ENCODE data around the gene CMC2.

Gene CMC2

DNA sequence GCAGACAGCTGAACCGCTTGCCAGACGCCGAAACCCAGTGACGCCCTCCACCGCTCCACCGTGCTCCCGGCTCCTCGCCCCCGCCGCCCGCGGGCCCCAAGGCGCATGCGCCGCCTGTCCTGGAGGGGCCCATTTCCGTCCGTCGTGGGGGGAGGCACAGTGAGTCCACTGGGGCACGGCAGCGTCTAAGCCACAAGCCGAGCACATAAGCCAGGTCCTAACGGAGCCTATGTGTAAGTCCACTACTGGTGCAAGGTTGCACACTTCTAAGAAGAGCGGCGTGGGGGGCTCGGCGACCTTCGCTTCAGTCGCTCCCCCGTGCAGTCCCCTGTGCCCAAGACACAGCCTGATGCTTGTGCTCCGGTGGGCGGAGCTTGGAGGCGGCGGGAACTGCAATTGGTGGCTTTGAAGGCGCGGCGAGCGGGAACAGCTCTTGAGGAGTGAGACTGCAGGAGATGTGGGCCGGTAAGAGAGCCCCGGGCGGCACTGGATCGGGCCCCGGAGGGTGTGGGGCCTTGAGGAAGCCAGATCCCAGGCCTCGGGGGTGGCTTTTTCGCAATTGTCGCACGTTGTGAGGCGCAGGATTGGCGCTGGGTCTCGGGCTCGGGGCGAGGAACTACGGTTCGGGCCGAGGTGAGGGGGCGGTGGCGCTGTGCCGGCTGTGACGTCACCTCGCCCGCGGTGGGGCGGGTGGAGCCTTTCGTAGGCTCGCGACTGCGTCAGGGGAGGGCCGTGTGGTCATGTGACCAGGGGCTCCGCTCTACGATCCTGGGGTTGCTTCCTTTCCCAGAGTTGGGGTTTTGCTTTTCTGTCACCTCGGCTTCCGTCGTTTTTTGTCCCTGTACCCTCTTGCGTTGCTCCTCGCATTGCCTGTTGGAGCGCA, at the start of gene CMC2, which contains the start of gene CENPN:
TSS of gene CMC2 (minus strand) at position 73 of the 883 bp plus-strand sequence. CDS start 9,491 bp downstream, outside the sequence.
TSS of gene CENPN (plus strand) at position 402 of the 883 bp plus-strand sequence. CDS start 4,726 bp downstream, outside the sequence.
- H3K36me3 ChIP-seq (ENCODE audit: control insufficient read depth in 2 of 2, insufficient read depth in 2 of 2, low read length in 2 of 2): no peaks in the 10 kb centered on the region
- H3K9ac ChIP-seq (ENCODE audit: low read length in 2 of 2): peak within 1 kb of the TSS; percentile 94 to 98
- no peaks in the 10 kb centered on the region for H3K9me3 ChIP-seq (ENCODE audit: control insufficient read depth in 2 of 2, low read length in 2 of 2)
- peak within 1 kb of the TSS; percentile 97 for H3K27ac ChIP-seq (ENCODE audit: low read length)
- H3K4me1 ChIP-seq (ENCODE audit: control insufficient read depth, insufficient read depth, low read length): peaks cover 27% of the 10 kb centered on the region
- H3K27me3 ChIP-seq (ENCODE audit: control insufficient read depth in 1 of 2, insufficient read depth in 2 of 2, low read length in 2 of 2): no peaks in the 10 kb centered on the region
- H3K4me3 ChIP-seq (ENCODE audit: low read length in 2 of 2): peak within 1 kb of the TSS; percentile 86 to 96

DNA sequence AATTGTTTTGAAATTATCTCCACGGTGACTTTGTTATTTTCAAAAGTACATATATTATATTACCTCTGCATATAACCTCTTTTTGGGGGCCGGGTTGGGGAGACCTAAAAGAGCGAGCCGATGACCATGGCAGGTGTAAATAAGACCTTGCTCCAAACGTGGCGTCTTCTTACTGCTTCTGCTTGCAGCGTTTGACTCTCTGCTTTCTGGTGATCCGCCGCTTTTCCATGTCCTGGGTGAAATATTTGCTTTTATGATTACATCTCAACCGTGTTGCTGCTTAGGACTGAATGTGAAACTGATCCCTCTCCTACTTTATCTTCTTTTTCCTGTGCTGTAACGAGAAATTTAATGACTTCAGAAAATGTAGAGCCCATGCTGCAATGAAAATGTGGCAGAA, 47.1 kb upstream of the CMC2 start:
- no peaks in the 10 kb centered on the region for H3K9me3 ChIP-seq (ENCODE audit: control insufficient read depth in 2 of 2, low read length in 2 of 2)
- H3K27me3 ChIP-seq (ENCODE audit: control insufficient read depth in 1 of 2, insufficient read depth in 2 of 2, low read length in 2 of 2): no peaks in the 10 kb centered on the region
- no peak overlapping the region for H3K27ac ChIP-seq (ENCODE audit: low read length)
- no peaks in the 10 kb centered on the region for H3K4me1 ChIP-seq (ENCODE audit: control insufficient read depth, insufficient read depth, low read length)
- H3K36me3 ChIP-seq (ENCODE audit: control insufficient read depth in 2 of 2, insufficient read depth in 2 of 2, low read length in 2 of 2): no peaks in the 10 kb centered on the region
- H3K9ac ChIP-seq (ENCODE audit: low read length in 2 of 2): no peak overlapping the region
- H3K4me3 ChIP-seq (ENCODE audit: low read length in 2 of 2): no peak overlapping the region

DNA sequence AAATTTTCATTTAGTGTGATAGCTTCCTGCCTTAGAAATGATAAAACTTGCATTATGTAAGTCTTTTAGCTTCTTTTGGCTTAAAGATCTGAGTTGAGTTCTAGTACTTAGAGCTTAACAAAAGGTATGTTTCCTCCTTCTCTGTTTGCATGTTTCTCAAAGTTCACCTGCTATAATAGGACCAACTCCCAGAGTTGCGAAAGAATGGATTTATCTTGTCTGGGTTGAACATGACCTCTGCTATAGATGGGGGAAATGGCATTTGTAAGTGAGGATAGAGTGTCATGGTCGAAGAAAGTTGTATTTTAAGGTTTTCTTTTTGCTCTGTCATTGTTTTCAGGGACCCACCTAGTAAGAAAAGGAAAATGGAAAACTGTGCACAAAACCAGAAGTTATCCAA, 36.1 kb upstream of the CMC2 start:
- no peaks in the 10 kb centered on the region for H3K27me3 ChIP-seq (ENCODE audit: control insufficient read depth in 1 of 2, insufficient read depth in 2 of 2, low read length in 2 of 2)
- peaks cover 33 to 38% of the 10 kb centered on the region in 2 donors for H3K36me3 ChIP-seq (ENCODE audit: control insufficient read depth in 2 of 2, insufficient read depth in 2 of 2, low read length in 2 of 2)
- peaks cover 2% of the 10 kb centered on the region for H3K4me1 ChIP-seq (ENCODE audit: control insufficient read depth, insufficient read depth, low read length)
- no peak overlapping the region for H3K4me3 ChIP-seq (ENCODE audit: low read length in 2 of 2)
- H3K27ac ChIP-seq (ENCODE audit: low read length): no peak overlapping the region
- H3K9me3 ChIP-seq (ENCODE audit: control insufficient read depth in 2 of 2, low read length in 2 of 2): no peaks in the 10 kb centered on the region
- no peak overlapping the region for H3K9ac ChIP-seq (ENCODE audit: low read length in 2 of 2)

DNA sequence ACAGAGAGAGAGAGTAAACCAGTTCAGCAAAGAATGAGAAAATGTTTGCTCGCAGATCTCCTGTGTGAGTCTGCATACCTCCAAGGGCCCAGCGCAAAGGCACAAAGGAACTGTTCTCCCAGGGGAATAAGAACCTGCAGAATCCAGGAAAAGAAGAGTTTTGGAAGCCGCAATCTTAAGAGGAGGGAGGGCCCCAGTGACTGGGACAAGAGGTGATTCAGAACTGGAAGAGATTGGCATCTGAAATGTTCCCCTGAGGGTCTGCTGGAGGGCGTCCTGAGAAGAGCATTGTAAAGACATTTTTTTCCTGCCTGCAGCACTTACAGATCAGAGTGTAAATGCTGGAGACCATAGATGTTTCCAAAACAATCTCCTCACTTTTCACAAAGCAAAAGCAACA, 35.0 kb upstream of the CMC2 start:
- no peaks in the 10 kb centered on the region for H3K9me3 ChIP-seq (ENCODE audit: control insufficient read depth in 2 of 2, low read length in 2 of 2)
- H3K27me3 ChIP-seq (ENCODE audit: control insufficient read depth in 1 of 2, insufficient read depth in 2 of 2, low read length in 2 of 2): no peaks in the 10 kb centered on the region
- peaks cover 11% of the 10 kb centered on the region for H3K4me1 ChIP-seq (ENCODE audit: control insufficient read depth, insufficient read depth, low read length)
- no peak overlapping the region for H3K27ac ChIP-seq (ENCODE audit: low read length)
- H3K4me3 ChIP-seq (ENCODE audit: low read length in 2 of 2): no peak overlapping the region
- no peak overlapping the region for H3K9ac ChIP-seq (ENCODE audit: low read length in 2 of 2)
- H3K36me3 ChIP-seq (ENCODE audit: control insufficient read depth in 2 of 2, insufficient read depth in 2 of 2, low read length in 2 of 2): peaks cover 33 to 38% of the 10 kb centered on the region in 2 donors

DNA sequence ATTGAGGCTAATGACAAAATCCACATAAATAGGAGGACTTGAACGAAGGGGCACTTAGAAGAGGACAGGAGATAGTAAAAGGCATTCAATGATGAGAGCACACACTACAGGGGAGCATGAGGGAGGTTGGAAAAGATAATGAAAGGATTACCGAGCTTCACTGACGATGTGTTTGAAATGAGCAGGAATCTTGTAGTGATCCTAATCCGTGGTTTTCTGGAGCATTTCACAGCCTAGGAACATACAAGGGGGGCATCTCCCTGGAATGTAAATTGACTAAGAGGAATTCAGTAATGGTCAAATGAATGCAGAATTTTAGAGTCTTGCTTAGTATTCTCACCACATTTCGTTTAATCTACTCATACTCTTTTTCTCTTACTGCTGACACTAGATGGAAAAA, 34.2 kb upstream of the CMC2 start:
- H3K27ac ChIP-seq (ENCODE audit: low read length): no peak overlapping the region
- H3K4me1 ChIP-seq (ENCODE audit: control insufficient read depth, insufficient read depth, low read length): peaks cover 13% of the 10 kb centered on the region
- H3K9me3 ChIP-seq (ENCODE audit: control insufficient read depth in 2 of 2, low read length in 2 of 2): no peaks in the 10 kb centered on the region
- H3K36me3 ChIP-seq (ENCODE audit: control insufficient read depth in 2 of 2, insufficient read depth in 2 of 2, low read length in 2 of 2): peaks cover 33 to 38% of the 10 kb centered on the region in 2 donors
- no peaks in the 10 kb centered on the region for H3K27me3 ChIP-seq (ENCODE audit: control insufficient read depth in 1 of 2, insufficient read depth in 2 of 2, low read length in 2 of 2)
- no peak overlapping the region for H3K9ac ChIP-seq (ENCODE audit: low read length in 2 of 2)
- no peak overlapping the region for H3K4me3 ChIP-seq (ENCODE audit: low read length in 2 of 2)

DNA sequence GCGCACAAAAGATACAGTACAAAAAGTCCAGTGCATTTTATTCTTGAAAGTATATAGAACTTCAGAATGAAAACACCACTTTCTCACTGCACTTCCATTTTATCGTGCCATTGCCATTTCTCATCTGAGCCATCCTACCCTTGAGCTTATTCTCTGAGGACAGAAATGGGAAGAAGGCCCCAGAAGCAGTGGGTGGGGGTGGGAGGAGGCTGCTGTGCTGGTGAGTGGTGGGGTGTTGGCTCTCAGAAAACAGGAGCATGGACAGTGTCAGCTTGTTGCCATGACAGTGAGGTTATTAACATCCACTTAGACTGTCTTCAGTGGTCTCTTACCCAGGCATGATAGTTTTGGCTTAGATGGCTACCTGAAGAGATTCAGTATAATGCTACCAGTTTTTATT, 33.4 kb upstream of the CMC2 start:
- Histone ChIP-seq H3K9me3 (ENCODE audit: control insufficient read depth in 2 of 2, low read length in 2 of 2) (no peaks in the 10 kb centered on the region), H3K27ac (ENCODE audit: low read length) (no peak overlapping the region), H3K36me3 (ENCODE audit: control insufficient read depth in 2 of 2, insufficient read depth in 2 of 2, low read length in 2 of 2) (peaks cover 26 to 32% of the 10 kb centered on the region in 2 donors), H3K9ac (ENCODE audit: low read length in 2 of 2) (no peak overlapping the region), H3K4me1 (ENCODE audit: control insufficient read depth, insufficient read depth, low read length) (peaks cover 17% of the 10 kb centered on the region), H3K27me3 (ENCODE audit: control insufficient read depth in 1 of 2, insufficient read depth in 2 of 2, low read length in 2 of 2) (no peaks in the 10 kb centered on the region), H3K4me3 (ENCODE audit: low read length in 2 of 2) (no peak overlapping the region)

DNA sequence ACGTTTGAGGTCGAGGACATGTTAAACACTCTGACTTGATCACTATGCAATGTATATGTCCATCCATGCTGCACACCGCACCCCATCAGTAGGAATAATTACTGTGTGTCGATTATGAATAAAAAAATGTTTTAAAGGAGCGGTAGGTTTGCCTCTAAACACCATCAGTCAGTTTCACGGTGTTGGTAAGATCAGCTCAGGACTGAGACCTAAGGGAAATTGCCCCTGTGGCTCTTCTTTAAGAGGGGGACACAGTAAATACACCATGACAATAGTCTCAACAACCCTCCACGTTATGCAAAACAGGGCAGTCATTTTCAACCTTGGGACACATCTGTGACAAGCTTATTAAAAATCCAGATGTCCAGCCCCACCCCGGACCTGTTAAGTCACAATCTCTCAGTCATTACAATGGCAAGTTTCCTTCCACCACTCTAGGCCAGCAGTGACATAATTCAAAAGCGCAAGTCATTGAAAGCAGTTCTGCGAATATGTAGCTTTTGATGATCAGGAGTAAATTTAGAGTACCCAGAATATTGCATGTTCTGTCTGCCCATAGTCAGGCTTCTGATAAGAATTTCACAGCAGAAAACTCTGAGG, 30.2 kb upstream of the CMC2 start:
- Histone ChIP-seq H3K27me3 (ENCODE audit: control insufficient read depth in 1 of 2, insufficient read depth in 2 of 2, low read length in 2 of 2) (no peaks in the 10 kb centered on the region), H3K9ac (ENCODE audit: low read length in 2 of 2) (peak overlapping the region; percentile 34 to 80), H3K36me3 (ENCODE audit: control insufficient read depth in 2 of 2, insufficient read depth in 2 of 2, low read length in 2 of 2) (peaks cover 0 to 6% of the 10 kb centered on the region in 2 donors), H3K9me3 (ENCODE audit: control insufficient read depth in 2 of 2, low read length in 2 of 2) (no peaks in the 10 kb centered on the region), H3K4me1 (ENCODE audit: control insufficient read depth, insufficient read depth, low read length) (peaks cover 17% of the 10 kb centered on the region), H3K4me3 (ENCODE audit: low read length in 2 of 2) (peak overlapping the region; percentile 27 to 82), H3K27ac (ENCODE audit: low read length) (no peak overlapping the region)

DNA sequence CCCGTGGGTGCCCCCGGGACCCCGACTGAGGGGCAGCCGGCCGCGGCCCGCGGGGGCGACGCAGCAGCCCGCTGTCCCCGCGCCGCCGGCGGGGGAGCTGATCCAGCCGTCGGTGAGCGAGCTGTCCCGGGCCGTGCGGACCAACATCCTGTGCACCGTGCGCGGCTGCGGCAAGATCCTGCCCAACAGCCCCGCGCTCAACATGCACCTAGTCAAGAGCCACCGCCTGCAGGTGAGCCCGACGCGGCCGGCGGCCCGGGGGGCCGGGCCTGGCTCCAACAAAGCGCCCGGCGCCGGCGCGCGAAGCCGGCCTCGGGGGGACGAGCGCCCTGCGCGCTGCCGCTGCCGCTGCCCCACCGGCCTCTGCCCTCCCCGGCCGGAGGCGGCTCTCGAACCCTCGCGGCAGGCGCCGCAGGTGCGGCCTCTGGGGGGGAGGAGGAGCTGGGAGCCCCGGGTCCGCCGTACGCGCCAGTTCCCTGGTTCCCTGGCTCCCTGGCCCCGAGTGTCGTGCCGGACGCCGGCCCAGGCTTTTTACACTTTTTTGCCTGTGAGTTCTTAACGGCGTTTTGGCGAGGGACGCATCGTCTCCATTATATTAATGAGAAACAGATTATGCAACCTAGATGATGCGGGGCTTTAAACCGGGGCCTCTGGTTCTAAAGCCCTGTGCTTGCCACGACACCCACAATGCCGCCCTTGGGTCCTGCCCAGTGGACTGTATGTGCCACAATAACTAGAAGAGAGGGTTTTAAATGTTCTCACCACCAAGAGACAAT, 29.5 kb upstream of the CMC2 start:
- H3K27ac ChIP-seq (ENCODE audit: low read length): no peak overlapping the region
- peak overlapping the region; percentile 34 to 80 for H3K9ac ChIP-seq (ENCODE audit: low read length in 2 of 2)
- no peaks in the 10 kb centered on the region for H3K27me3 ChIP-seq (ENCODE audit: control insufficient read depth in 1 of 2, insufficient read depth in 2 of 2, low read length in 2 of 2)
- H3K9me3 ChIP-seq (ENCODE audit: control insufficient read depth in 2 of 2, low read length in 2 of 2): no peaks in the 10 kb centered on the region
- H3K4me3 ChIP-seq (ENCODE audit: low read length in 2 of 2): peak overlapping the region; percentile 27 to 82
- H3K4me1 ChIP-seq (ENCODE audit: control insufficient read depth, insufficient read depth, low read length): peaks cover 17% of the 10 kb centered on the region
- no peaks in the 10 kb centered on the region for H3K36me3 ChIP-seq (ENCODE audit: control insufficient read depth in 2 of 2, insufficient read depth in 2 of 2, low read length in 2 of 2)

DNA sequence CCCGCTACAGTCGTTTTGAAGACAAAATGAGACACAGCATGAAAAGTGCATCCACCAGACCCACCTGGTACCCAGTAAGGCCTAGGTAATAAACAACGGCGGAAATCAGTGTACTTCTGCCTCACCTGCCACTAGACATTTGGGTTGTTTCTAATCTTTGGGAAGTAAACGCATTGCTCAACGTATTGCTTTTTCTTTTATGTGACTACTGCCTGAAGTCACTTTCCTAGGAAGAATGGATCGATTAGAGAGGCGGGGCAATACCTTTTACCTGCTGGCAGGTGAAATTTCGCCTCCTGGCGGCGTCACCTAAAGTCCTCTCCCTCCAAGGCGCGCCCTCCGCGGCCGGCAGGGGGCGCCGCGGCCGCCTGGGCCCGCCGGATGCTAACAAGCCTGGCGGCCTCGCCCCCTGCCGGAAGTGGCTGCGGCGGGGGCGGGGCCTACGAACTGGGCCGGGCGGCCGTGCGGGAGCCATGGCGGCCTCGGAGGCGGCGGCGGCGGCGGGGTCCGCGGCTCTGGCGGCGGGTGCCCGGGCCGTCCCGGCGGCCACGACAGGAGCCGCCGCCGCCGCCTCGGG, 28.8 kb upstream of the CMC2 start, which contains the start of gene ATMIN:
TSS of gene ATMIN (plus strand) at position 445 of the 577 bp plus-strand sequence. CDS start at position 474, 29 bp downstream.
- no peaks in the 10 kb centered on the region for H3K36me3 ChIP-seq (ENCODE audit: control insufficient read depth in 2 of 2, insufficient read depth in 2 of 2, low read length in 2 of 2)
- peak within 1 kb of the TSS; percentile 27 to 82 for H3K4me3 ChIP-seq (ENCODE audit: low read length in 2 of 2)
- H3K27ac ChIP-seq (ENCODE audit: low read length): no peak within 1 kb of the TSS
- no peaks in the 10 kb centered on the region for H3K27me3 ChIP-seq (ENCODE audit: control insufficient read depth in 1 of 2, insufficient read depth in 2 of 2, low read length in 2 of 2)
- H3K4me1 ChIP-seq (ENCODE audit: control insufficient read depth, insufficient read depth, low read length): peaks cover 17% of the 10 kb centered on the region
- no peaks in the 10 kb centered on the region for H3K9me3 ChIP-seq (ENCODE audit: control insufficient read depth in 2 of 2, low read length in 2 of 2)
- peak within 1 kb of the TSS; percentile 34 to 80 for H3K9ac ChIP-seq (ENCODE audit: low read length in 2 of 2)

DNA sequence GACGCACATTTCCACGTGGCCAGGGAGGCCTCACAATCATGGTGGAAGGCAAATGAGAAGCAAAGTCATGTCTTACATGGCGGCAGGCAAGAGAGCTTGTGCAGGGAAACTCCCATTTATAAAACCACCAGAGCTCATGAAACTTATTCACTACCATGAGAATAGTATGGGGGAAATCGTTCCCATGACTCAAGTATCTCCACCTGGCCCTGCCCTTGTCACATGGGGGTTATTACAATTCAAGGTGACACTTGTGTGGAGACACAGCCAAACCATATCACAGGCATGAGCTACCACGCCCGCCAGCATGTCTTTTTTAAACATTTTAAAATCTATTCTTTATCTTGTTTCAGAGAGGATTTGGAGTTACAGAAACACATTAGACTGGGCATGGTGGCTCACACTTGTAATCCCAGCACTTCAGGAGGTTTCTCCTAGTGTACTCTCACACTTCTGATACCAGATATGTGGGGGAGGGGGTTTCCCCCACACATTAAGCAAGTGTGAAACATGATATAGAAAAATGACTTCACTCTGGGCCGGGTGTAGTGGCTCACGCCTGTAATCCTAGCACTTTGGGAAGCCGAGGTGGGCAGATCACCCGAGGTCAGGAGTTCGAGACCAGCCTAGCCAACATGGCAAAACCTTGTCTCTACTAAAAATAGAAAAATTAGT, 23.4 kb upstream of the CMC2 start:
- H3K9ac ChIP-seq (ENCODE audit: low read length in 2 of 2): no peak overlapping the region
- no peak overlapping the region for H3K27ac ChIP-seq (ENCODE audit: low read length)
- no peaks in the 10 kb centered on the region for H3K9me3 ChIP-seq (ENCODE audit: control insufficient read depth in 2 of 2, low read length in 2 of 2)
- no peaks in the 10 kb centered on the region for H3K4me1 ChIP-seq (ENCODE audit: control insufficient read depth, insufficient read depth, low read length)
- H3K27me3 ChIP-seq (ENCODE audit: control insufficient read depth in 1 of 2, insufficient read depth in 2 of 2, low read length in 2 of 2): no peaks in the 10 kb centered on the region
- H3K4me3 ChIP-seq (ENCODE audit: low read length in 2 of 2): no peak overlapping the region
- H3K36me3 ChIP-seq (ENCODE audit: control insufficient read depth in 2 of 2, insufficient read depth in 2 of 2, low read length in 2 of 2): no peaks in the 10 kb centered on the region
